HCT116 (cell line): Measurements from ENCODE around the gene DNAJA4. TPM values are rescaled to one million over a fixed set of nuclear protein-coding genes. Genes with fewer than 3 reads are reported as not detected.

Source experiments
- ATAC-seq: fragments of 200-7000 bp; cut with Tn5 transposase; 2 replicates; pipeline ENCODE4 v1.9.1; 2020; ENCODE audit warnings: mild to moderate bottlenecking, moderate library complexity
- BruUV-seq: library from RNA; stranded (reverse); fragments of 400-500 nt; replicated peaks from 2 replicates; lab custom pipeline; 2021; lab: Mats Ljungman, UMichigan
- CTCF ChIA-PET: fragments of 300-600 bp; sonication (Branson Sonifier 250); formaldehyde crosslinking; loops from one replicate; lab custom pipeline; 2021; ENCODE audit warnings: antibody characterized with exemption; lab: Charles Lee
- POLR2A ChIA-PET: fragments of 300-600, 350-600 bp; sonication (Branson Sonifier 250); formaldehyde crosslinking; loops from one replicate; lab custom pipeline; 2021; ENCODE audit warnings: antibody characterized with exemption; lab: Charles Lee
- RAD21 ChIA-PET, 2 experiments: fragments of 300-600 bp; sonication (Branson Sonifier 250); formaldehyde crosslinking; loops; one replicate each; lab custom pipeline; 2023; ENCODE audit warnings: low total read pairs in 2 of 2; ENCODE audit not compliant: uncharacterized antibody in 2 of 2, unreplicated experiment in 2 of 2, low non-redundant PET in 1 of 2; lab: Charles Lee
- DNase-seq: peaks from one replicate; pipeline ENCODE4 v3.0.0-alpha.2; 2010; ENCODE audit warnings: low read depth, low spot score
- H2AFZ ChIP-seq: fragments of 200-600 bp; shearing (Covaris generic), sonication (generic); 2 replicates; pipeline ENCODE4 v1.6.1; 2017; ENCODE audit warnings: low read depth, mixed run types, mixed read lengths, antibody characterized with exemption, low read length; ENCODE audit not compliant: poor library complexity, severe bottlenecking
- H3K27ac ChIP-seq: 2 replicates; pipeline ENCODE4 v1.5.1; 2012; ENCODE audit warnings: low read depth, low read length
- H3K27me3 ChIP-seq: fragments of 200-600 bp; sonication (generic); 2 replicates; pipeline ENCODE4 v1.6.1; 2016; ENCODE audit warnings: mixed run types, low read length, mixed read lengths; ENCODE audit not compliant: insufficient read depth
- H3K36me3 ChIP-seq, 2 experiments: fragments of 200-500 bp in 1 of 2; fragments of 200-600 bp in 1 of 2; sonication (Bioruptor generic) in 1 of 2; sonication (generic) in 1 of 2; 2 replicates each; pipeline versions ENCODE4 v1.5.1 to v1.6.1; 2014 to 2016; ENCODE audit warnings: low read length in 2 of 2, inconsistent platforms in 1 of 2, mixed read lengths in 1 of 2, mixed run types in 1 of 2; ENCODE audit not compliant: insufficient read depth in 2 of 2, control insufficient read depth in 1 of 2
- H3K4me1 ChIP-seq, 2 experiments: fragments of 200-600 bp in 1 of 2; sonication (generic) in 1 of 2; 2 replicates each; pipeline versions ENCODE4 v1.5.1 to v1.6.1; 2012 to 2017; ENCODE audit warnings: low read length in 2 of 2, inconsistent platforms in 1 of 2, mild to moderate bottlenecking in 1 of 2, mixed read lengths in 1 of 2, mixed run types in 1 of 2, moderate library complexity in 1 of 2; ENCODE audit not compliant: insufficient read depth in 2 of 2, control insufficient read depth in 1 of 2
- H3K4me2 ChIP-seq: fragments of 200-600 bp; sonication (generic); 2 replicates; pipeline ENCODE4 v1.6.1; 2017; ENCODE audit warnings: mixed run types, low read length, mixed read lengths
- H3K4me3 ChIP-seq, 2 experiments: fragments of 200-600 bp in 1 of 2; sonication (generic) in 1 of 2; replicated peaks in 1 of 2; 2 replicates each; pipeline ENCODE4 v1.5.1; 2011 to 2016; ENCODE audit warnings: low read length in 2 of 2, control low read depth in 1 of 2, low read depth in 1 of 2, mild to moderate bottlenecking in 1 of 2, mixed read lengths in 1 of 2, mixed run types in 1 of 2
- H3K79me2 ChIP-seq: fragments of 200-600 bp; sonication (generic); 2 replicates; pipeline ENCODE4 v1.6.1; 2017; ENCODE audit warnings: mild to moderate bottlenecking, mixed run types, low read length, moderate library complexity, mixed read lengths; ENCODE audit not compliant: insufficient read depth
- H3K9ac ChIP-seq: fragments of 200-600 bp; sonication (generic); 2 replicates; pipeline ENCODE4 v1.6.1; 2016; ENCODE audit warnings: low read length, mixed read lengths
- H3K9me2 ChIP-seq: fragments of 200-600 bp; sonication (generic), shearing (Covaris generic); 2 replicates; pipeline ENCODE4 v1.6.1; 2017; ENCODE audit warnings: mixed run types, mild to moderate bottlenecking, moderate library complexity; ENCODE audit not compliant: insufficient read depth
- H3K9me3 ChIP-seq, 2 experiments: fragments of 200-500 bp in 1 of 2; fragments of 200-600 bp in 1 of 2; sonication (Bioruptor generic) in 1 of 2; sonication (generic) in 1 of 2; 2 replicates each; pipeline ENCODE4 v1.6.1; 2014 to 2017; ENCODE audit warnings: low read length in 2 of 2, mixed read lengths in 2 of 2, inconsistent platforms in 1 of 2, low read depth in 1 of 2, mild to moderate bottlenecking in 1 of 2, mixed run types in 1 of 2, moderate library complexity in 1 of 2; ENCODE audit not compliant: control insufficient read depth in 1 of 2, insufficient read depth in 1 of 2
- H4K20me1 ChIP-seq: fragments of 200-600 bp; sonication (generic), shearing (Covaris generic); 2 replicates; pipeline ENCODE4 v1.6.1; 2017; ENCODE audit warnings: mixed run types, mild to moderate bottlenecking, moderate library complexity; ENCODE audit not compliant: insufficient read depth
- CBX3 ChIP-seq: IDR thresholded peaks from 2 replicates; pipeline ENCODE4 v1.6.1; 2012; ENCODE audit warnings: low read depth
- EGR1 ChIP-seq: IDR thresholded peaks from 2 replicates; pipeline ENCODE4 v1.6.1; 2012; ENCODE audit warnings: low read depth
- ELF1 ChIP-seq: IDR thresholded peaks from 2 replicates; pipeline ENCODE4 v1.6.1; 2012; ENCODE audit warnings: low read depth, borderline replicate concordance
- FOSL1 ChIP-seq: IDR thresholded peaks from 2 replicates; pipeline ENCODE4 v1.6.1; 2012; ENCODE audit warnings: low read depth
- JUND ChIP-seq: IDR thresholded peaks from 2 replicates; pipeline ENCODE4 v1.6.1; 2012
- YY1 ChIP-seq: IDR thresholded peaks from 2 replicates; pipeline ENCODE4 v1.6.1; 2011; ENCODE audit warnings: low read length, low read depth, moderate library complexity, mild to moderate bottlenecking; ENCODE audit not compliant: insufficient replicate concordance; ENCODE audit errors: extremely low read depth
- ZNF274 ChIP-seq: fragments of 200-500 bp; sonication (Bioruptor generic); IDR thresholded peaks from 2 replicates; pipeline ENCODE4 v1.6.1; 2014; ENCODE audit warnings: mild to moderate bottlenecking, low read depth, low read length, inconsistent platforms
- intact Hi-C: fragments of 100-400 bp; cut with micrococcal nuclease; formaldehyde crosslinking; loops from 2 replicates; pipeline ENCODE4 v1.10.0; 2022
- total RNA-seq: library from RNA; stranded (reverse); gene quantifications from one replicate; pipeline ENCODE4 v1.2.1, GENCODE V29; 2021; ENCODE audit not compliant: unreplicated experiment
- TF ChIP-seq, protein P1 (sequence below): IDR thresholded peaks from 2 replicates; pipeline ENCODE4 v1.6.1; 2012; ENCODE audit warnings: low read depth

DNAJA4 gene
- total RNA-seq, 1 experiment from 2014 or later, result 66.6 TPM

DNA sequence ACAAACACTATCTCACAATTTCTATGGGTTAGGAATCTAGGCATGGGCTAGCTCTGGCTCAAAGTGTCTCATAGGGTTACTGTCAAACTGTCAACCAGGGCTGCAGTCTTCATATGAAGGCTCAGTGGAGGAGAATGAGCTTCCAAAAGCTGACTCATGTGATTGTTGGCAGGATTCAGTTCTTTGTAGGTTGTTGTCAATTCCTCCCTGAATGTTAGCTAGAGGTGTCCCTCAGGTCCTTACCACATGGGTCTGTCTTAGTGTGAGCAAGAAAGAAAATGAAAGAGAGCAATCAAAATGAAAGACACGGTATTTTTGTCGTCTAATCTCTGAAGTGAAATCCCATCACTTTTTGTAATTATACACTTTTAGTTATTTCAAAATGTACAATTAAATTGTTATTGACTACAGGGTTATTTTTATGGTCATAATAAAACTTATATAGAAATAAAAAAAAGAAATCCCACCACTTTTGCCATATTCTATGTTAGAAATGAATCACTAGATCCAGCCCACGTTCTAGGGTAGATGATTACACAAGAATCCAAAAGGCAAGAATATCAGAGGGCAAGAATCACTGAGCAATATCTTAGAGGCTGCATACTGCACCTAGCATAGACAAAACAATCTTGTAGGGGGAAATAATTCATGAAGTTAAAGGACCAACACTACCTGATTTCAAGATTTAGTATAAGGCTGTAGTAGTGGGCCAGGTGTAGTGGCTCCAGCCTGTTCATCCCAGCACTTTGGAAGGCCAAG lies 38.4 kb upstream of the DNAJA4 start:
- ATAC-seq (no peak), DNase-seq (no peak)
- Histone ChIP-seq H3K79me2 (no peaks in the 10 kb centered on the region), H3K27ac (no peak overlapping the region), H3K4me1 (no peaks in the 10 kb centered on the region), H3K27me3 (no peaks in the 10 kb centered on the region), H3K4me3 (no peak overlapping the region), H3K9ac (no peak overlapping the region), H3K9me2 (no peaks in the 10 kb centered on the region), H3K36me3 (no peaks in the 10 kb centered on the region), H3K9me3 (no peaks in the 10 kb centered on the region), H2AFZ (no peak overlapping the region), H3K4me2 (no peak overlapping the region), H4K20me1 (no peaks in the 10 kb centered on the region)
- POLR2A ChIA-PET, result no interaction called here
- CTCF ChIA-PET, result interaction anchor here (0.8 to 1.2 kb wide), 2 partner anchors 30 kb away, joined by 3 to 4 read pairs; no protein-coding TSS in a partner anchor
- intact Hi-C loops, result no loop called here
- TF ChIP-seq, protein P1, sequence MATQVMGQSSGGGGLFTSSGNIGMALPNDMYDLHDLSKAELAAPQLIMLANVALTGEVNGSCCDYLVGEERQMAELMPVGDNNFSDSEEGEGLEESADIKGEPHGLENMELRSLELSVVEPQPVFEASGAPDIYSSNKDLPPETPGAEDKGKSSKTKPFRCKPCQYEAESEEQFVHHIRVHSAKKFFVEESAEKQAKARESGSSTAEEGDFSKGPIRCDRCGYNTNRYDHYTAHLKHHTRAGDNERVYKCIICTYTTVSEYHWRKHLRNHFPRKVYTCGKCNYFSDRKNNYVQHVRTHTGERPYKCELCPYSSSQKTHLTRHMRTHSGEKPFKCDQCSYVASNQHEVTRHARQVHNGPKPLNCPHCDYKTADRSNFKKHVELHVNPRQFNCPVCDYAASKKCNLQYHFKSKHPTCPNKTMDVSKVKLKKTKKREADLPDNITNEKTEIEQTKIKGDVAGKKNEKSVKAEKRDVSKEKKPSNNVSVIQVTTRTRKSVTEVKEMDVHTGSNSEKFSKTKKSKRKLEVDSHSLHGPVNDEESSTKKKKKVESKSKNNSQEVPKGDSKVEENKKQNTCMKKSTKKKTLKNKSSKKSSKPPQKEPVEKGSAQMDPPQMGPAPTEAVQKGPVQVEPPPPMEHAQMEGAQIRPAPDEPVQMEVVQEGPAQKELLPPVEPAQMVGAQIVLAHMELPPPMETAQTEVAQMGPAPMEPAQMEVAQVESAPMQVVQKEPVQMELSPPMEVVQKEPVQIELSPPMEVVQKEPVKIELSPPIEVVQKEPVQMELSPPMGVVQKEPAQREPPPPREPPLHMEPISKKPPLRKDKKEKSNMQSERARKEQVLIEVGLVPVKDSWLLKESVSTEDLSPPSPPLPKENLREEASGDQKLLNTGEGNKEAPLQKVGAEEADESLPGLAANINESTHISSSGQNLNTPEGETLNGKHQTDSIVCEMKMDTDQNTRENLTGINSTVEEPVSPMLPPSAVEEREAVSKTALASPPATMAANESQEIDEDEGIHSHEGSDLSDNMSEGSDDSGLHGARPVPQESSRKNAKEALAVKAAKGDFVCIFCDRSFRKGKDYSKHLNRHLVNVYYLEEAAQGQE, result no peak
- no peak for TF ChIP-seq FOSL1
- no peak for TF ChIP-seq CBX3
- no peak for TF ChIP-seq EGR1
- no peak for TF ChIP-seq JUND
- no peak for TF ChIP-seq ELF1
- TF ChIP-seq YY1, result no peak
- no peak for TF ChIP-seq ZNF274
- RAD21 ChIA-PET, result no interaction called here
- BruUV-seq, result no TSS peak
